Measurements from ENCODE around the gene NSMF. TPM values are rescaled to one million over a fixed set of nuclear protein-coding genes. Genes with fewer than 3 reads are reported as not detected.
A peak's percentile ranks its signal among the peaks of the same experiment; 100 is the strongest.

The NSMF gene
- total and polyA plus RNA-seq, 2 donors (not counting 3 experiments of a cell fraction or from before 2014, with no cell fraction given): 43.3 to 53.7 TPM

DNA sequence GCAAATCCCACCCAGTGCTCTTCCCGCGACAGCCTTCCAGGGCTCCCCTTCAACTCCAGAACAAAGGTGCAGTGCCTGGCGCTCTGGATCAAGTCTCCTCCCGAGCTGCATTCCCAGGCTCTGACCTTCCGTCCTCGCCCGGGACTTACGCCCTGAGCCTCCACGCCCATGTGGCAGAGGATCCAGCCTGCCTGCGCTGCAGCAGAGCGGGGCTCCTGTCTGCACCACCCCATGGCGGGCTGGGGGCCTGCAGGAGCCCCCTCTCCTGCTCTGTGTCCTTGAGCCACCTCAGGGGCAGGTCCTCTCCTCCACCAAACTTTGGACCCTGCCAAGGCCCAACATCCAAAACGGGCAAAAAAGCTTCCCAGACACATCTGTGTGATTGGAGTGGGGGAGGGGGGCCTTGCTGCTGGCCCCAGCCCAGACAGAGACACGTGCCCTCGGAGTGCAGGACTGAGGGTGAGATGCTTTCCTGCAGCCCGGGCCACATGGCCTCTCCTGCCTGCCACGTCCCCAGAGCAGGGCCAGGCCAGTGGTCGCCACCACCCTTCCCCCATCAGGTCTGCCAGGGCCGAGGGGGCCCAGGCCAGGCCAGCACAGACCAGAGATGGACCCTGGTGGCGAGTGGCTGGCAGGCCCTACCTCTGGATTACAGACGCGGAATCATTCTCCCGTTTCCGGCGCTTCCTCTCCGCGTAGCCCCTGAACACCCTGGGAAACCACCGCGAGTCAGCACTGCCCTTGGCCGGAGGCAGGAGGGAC is 4.4 kb downstream of the NSMF start:
- CTCF ChIA-PET: interaction anchor here (0.6 to 0.9 kb wide), 2 partner anchors 12 to 783 kb away, joined by 3 read pairs; no protein-coding TSS in a partner anchor
- FAIRE-seq (no peak), DNase-seq (ENCODE audit: low read depth, low spot score) (peak; percentile 10)
- peaks cover 11% of the 10 kb centered on the region for H3K4me1 ChIP-seq (ENCODE audit: control insufficient read depth, extremely low read depth, insufficient read depth, low read length)
- H3K27me3 ChIP-seq (ENCODE audit: control insufficient read depth in 2 of 2, insufficient read depth in 2 of 2, low read length in 2 of 2): no peaks in the 10 kb centered on the region
- no peaks in the 10 kb centered on the region for H4K20me1 ChIP-seq (replicated peaks; ENCODE audit: control insufficient read depth, extremely low read depth, insufficient read depth, low read length)
- peak overlapping the region; percentile 57 for H3K4me2 ChIP-seq (ENCODE audit: insufficient read depth, low read length)
- peaks cover 2 to 4% of the 10 kb centered on the region in 2 experiments for H3K36me3 ChIP-seq (ENCODE audit: control insufficient read depth in 2 of 2, extremely low read depth in 1 of 2, insufficient read depth in 2 of 2, low read length in 2 of 2)
- dilution Hi-C loops (cut with MboI; ENCODE audit: extremely low pct_ligation_motif_present, low sequenced_read_pairs): no loop called here
- BruUV-seq (replicated peaks): no TSS peak
- peak overlapping the region; percentile 12 for H3K27ac ChIP-seq (ENCODE audit: insufficient read depth, low read depth, low read length)
- H3K9me3 ChIP-seq (replicated peaks; ENCODE audit: control insufficient read depth, insufficient read depth, low read length): no peaks in the 10 kb centered on the region
- intact Hi-C loops (cut with micrococcal nuclease): no loop called here
- POLR2A ChIA-PET: no interaction called here
- TF ChIP-seq EZH2 (IDR thresholded peaks at IDR 0.05; ENCODE audit: borderline replicate concordance, low read depth, low read length, severe bottlenecking): no peak
- TF ChIP-seq FOS (IDR thresholded peaks at IDR 0.05; ENCODE audit: borderline replicate concordance, insufficient read depth, low read length): no peak
- no peak for TF ChIP-seq GATA2 (IDR thresholded peaks at IDR 0.05; ENCODE audit: insufficient read depth, insufficient read length, low read depth, low read length)
- no peak for TF ChIP-seq POLR2AphosphoS5 (IDR thresholded peaks at IDR 0.05; ENCODE audit: insufficient read depth, low read depth, low read length)
- no peak for TF ChIP-seq MYC (IDR thresholded peaks at IDR 0.05; ENCODE audit: low read depth, low read length)
- peak overlapping the region; percentile 75 for H2AFZ ChIP-seq (ENCODE audit: low read depth, low read length)
- peaks cover 9% of the 10 kb centered on the region for H3K79me2 ChIP-seq (ENCODE audit: control insufficient read depth, insufficient read depth, low read length)
- peak overlapping the region in 1 of 3 experiments; percentile 47 for H3K4me3 ChIP-seq (replicated peaks in 1 of 3; ENCODE audit: insufficient read depth in 1 of 3, low read depth in 1 of 3, low read length in 3 of 3)
- H3K9ac ChIP-seq (replicated peaks; ENCODE audit: extremely low read depth, insufficient read depth, low read length): no peak overlapping the region
- no peaks in the 10 kb centered on the region for H3K9me1 ChIP-seq (replicated peaks; ENCODE audit: control insufficient read depth, extremely low read depth, insufficient read depth, low read length)

DNA sequence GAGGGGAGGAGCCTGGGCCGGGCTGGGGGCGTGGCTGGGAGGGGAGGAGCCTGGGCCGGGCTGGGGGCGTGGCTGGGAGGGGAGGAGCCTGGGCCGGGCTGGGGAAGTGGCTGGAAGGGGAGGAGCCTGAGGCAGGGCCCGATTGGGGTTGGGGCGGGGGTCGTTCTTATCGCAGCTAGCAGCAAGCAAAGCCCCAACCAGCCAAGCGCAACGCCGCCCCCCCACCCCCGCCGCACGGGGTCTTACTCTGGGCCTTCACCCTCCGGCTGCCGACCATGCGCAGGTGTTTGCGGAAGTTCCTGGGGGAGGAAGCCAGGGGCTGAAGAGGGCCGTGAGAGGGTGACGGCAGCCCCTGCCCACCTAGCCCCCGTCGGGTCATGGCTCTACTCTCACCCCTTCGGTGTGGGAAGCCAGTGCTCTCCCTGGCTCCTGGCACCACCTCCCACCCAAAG is 5.0 kb downstream of the NSMF start:
- FAIRE-seq (no peak), DNase-seq (ENCODE audit: low read depth, low spot score) (peak; percentile 48)
- no peaks in the 10 kb centered on the region for H3K9me1 ChIP-seq (replicated peaks; ENCODE audit: control insufficient read depth, extremely low read depth, insufficient read depth, low read length)
- H3K4me2 ChIP-seq (ENCODE audit: insufficient read depth, low read length): peak overlapping the region; percentile 57
- ChIA-PET CTCF (interaction anchor here (0.6 to 2.0 kb wide), 5 partner anchors 10 to 218 kb away, joined by 3 to 4 read pairs (median 3); partner anchors contain the start of genes EXD3 and NOXA1), POLR2A (no interaction called here)
- H3K9me3 ChIP-seq (replicated peaks; ENCODE audit: control insufficient read depth, insufficient read depth, low read length): no peaks in the 10 kb centered on the region
- dilution Hi-C loops (cut with MboI; ENCODE audit: extremely low pct_ligation_motif_present, low sequenced_read_pairs) (no loop called here), intact Hi-C loops (cut with micrococcal nuclease) (no loop called here)
- TF ChIP-seq MYC (IDR thresholded peaks at IDR 0.05; ENCODE audit: low read depth, low read length) (no peak), FOS (IDR thresholded peaks at IDR 0.05; ENCODE audit: borderline replicate concordance, insufficient read depth, low read length) (no peak), GATA2 (IDR thresholded peaks at IDR 0.05; ENCODE audit: insufficient read depth, insufficient read length, low read depth, low read length) (no peak), POLR2AphosphoS5 (IDR thresholded peaks at IDR 0.05; ENCODE audit: insufficient read depth, low read depth, low read length) (no peak), JUN (IDR thresholded peaks at IDR 0.05; ENCODE audit: borderline replicate concordance, insufficient read depth, insufficient read length, low read depth) (no peak), EZH2 (IDR thresholded peaks at IDR 0.05; ENCODE audit: borderline replicate concordance, low read depth, low read length, severe bottlenecking) (no peak)
- TF ChIP-seq, protein P1, sequence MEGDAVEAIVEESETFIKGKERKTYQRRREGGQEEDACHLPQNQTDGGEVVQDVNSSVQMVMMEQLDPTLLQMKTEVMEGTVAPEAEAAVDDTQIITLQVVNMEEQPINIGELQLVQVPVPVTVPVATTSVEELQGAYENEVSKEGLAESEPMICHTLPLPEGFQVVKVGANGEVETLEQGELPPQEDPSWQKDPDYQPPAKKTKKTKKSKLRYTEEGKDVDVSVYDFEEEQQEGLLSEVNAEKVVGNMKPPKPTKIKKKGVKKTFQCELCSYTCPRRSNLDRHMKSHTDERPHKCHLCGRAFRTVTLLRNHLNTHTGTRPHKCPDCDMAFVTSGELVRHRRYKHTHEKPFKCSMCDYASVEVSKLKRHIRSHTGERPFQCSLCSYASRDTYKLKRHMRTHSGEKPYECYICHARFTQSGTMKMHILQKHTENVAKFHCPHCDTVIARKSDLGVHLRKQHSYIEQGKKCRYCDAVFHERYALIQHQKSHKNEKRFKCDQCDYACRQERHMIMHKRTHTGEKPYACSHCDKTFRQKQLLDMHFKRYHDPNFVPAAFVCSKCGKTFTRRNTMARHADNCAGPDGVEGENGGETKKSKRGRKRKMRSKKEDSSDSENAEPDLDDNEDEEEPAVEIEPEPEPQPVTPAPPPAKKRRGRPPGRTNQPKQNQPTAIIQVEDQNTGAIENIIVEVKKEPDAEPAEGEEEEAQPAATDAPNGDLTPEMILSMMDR (IDR thresholded peaks at IDR 0.05; ENCODE audit: extremely low read depth in 1 of 2, insufficient read depth in 1 of 2, low read depth in 1 of 2, low read length in 2 of 2): no peak
- TF ChIP-seq, protein P2, sequence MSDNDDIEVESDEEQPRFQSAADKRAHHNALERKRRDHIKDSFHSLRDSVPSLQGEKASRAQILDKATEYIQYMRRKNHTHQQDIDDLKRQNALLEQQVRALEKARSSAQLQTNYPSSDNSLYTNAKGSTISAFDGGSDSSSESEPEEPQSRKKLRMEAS (IDR thresholded peaks at IDR 0.05; ENCODE audit: insufficient read depth, insufficient read length): no peak
- BruUV-seq (replicated peaks): no TSS peak
- peak overlapping the region in 2 of 3 experiments; percentile 30 to 47 for H3K4me3 ChIP-seq (replicated peaks in 1 of 3; ENCODE audit: insufficient read depth in 1 of 3, low read depth in 1 of 3, low read length in 3 of 3)
- peak overlapping the region; percentile 75 for H2AFZ ChIP-seq (ENCODE audit: low read depth, low read length)
- H3K79me2 ChIP-seq (ENCODE audit: control insufficient read depth, insufficient read depth, low read length): peaks cover 9% of the 10 kb centered on the region
- H3K4me1 ChIP-seq (ENCODE audit: control insufficient read depth, extremely low read depth, insufficient read depth, low read length): peaks cover 11% of the 10 kb centered on the region
- H3K27ac ChIP-seq (ENCODE audit: insufficient read depth, low read depth, low read length): peak overlapping the region; percentile 12
- H3K27me3 ChIP-seq (ENCODE audit: control insufficient read depth in 2 of 2, insufficient read depth in 2 of 2, low read length in 2 of 2): no peaks in the 10 kb centered on the region
- H3K9ac ChIP-seq (replicated peaks; ENCODE audit: extremely low read depth, insufficient read depth, low read length): no peak overlapping the region
- H3K36me3 ChIP-seq (ENCODE audit: control insufficient read depth in 2 of 2, extremely low read depth in 1 of 2, insufficient read depth in 2 of 2, low read length in 2 of 2): peaks cover 5 to 7% of the 10 kb centered on the region in 2 experiments
- no peaks in the 10 kb centered on the region for H4K20me1 ChIP-seq (replicated peaks; ENCODE audit: control insufficient read depth, extremely low read depth, insufficient read depth, low read length)
